Fibroblast of skin of back (primary cell): ENCODE measurements around the gene SRSF7.
"Not testable (repeated sequence)": the region's sequence is repeated elsewhere in the genome, so short reads cannot be mapped to it uniquely, and the experiment has no call there.

ENCODE experiments used
- DNase-seq: peaks from one replicate; pipeline ENCODE4 v3.0.0-alpha.2; 2013

Gene SRSF7

GRCh38 chr2:38751596-38752410, 642 bp upstream of the SRSF7 start:
- DNase-seq, result no peak

- DNase-seq, result peak; percentile 30
These were observed 910 bp downstream of the SRSF7 start for GRCh38 chr2:38750011-38750890.

GRCh38 chr2:38748943-38749804, 2.0 kb downstream of the SRSF7 start:
- no peak for DNase-seq

- DNase-seq, result no peak
These were observed 2.8 kb downstream of the SRSF7 start for GRCh38 chr2:38748391-38748790.

GRCh38 chr2:38747819-38748218, 3.3 kb downstream of the SRSF7 start:
- DNase-seq, result no peak

- no peak for DNase-seq
These were observed 4.1 kb downstream of the SRSF7 start for GRCh38 chr2:38747007-38747424.

GRCh38 chr2:38745267-38745666, 5.9 kb downstream of the SRSF7 start:
- DNase-seq, result no peak

- no peak for DNase-seq
These were observed 6.8 kb downstream of the SRSF7 start for GRCh38 chr2:38744399-38744780.

GRCh38 chr2:38743672-38744398, 7.3 kb downstream of the SRSF7 start:
- no peak for DNase-seq

GRCh38 chr2:38742797-38743559, 8.2 kb downstream of the SRSF7 start:
- no peak for DNase-seq

- peak; percentile 50 for DNase-seq
These were observed 10.1 kb downstream of the SRSF7 start for GRCh38 chr2:38740851-38741731.

GRCh38 chr2:38739524-38739923, 11.6 kb downstream of the SRSF7 start:
- no peak for DNase-seq

- DNase-seq, result no peak
These were observed 13.2 kb downstream of the SRSF7 start for GRCh38 chr2:38737925-38738324.

GRCh38 chr2:38737000-38737698, 14.0 kb downstream of the SRSF7 start:
- DNase-seq, result not testable (repeated sequence)

GRCh38 chr2:38735999-38736320, 15.2 kb downstream of the SRSF7 start:
- DNase-seq, result no peak

GRCh38 chr2:38734299-38735058, 16.7 kb downstream of the SRSF7 start:
- no peak for DNase-seq

- no peak for DNase-seq
These were observed 17.7 kb downstream of the SRSF7 start for GRCh38 chr2:38733300-38733971.

GRCh38 chr2:38731684-38732221, 19.4 kb downstream of the SRSF7 start:
- no peak for DNase-seq
